ENCODE data around the gene NDC80. TPM values are rescaled to one million over a fixed set of nuclear protein-coding genes. Genes with fewer than 3 reads are reported as not detected.
A peak's percentile ranks its signal among the peaks of the same experiment; 100 is the strongest.

NDC80 gene
- total RNA-seq, 1 experiment from 2014 or later = 36.0 TPM

- TF ChIP-seq POLR2AphosphoS5 (IDR thresholded peaks at IDR 0.05; ENCODE audit: low read depth, low read length) (no peak), TCF7L2 (IDR thresholded peaks at IDR 0.05; ENCODE audit: low read depth, low read length) (no peak), SIN3A (IDR thresholded peaks at IDR 0.05; ENCODE audit: borderline replicate concordance, insufficient read depth, low read depth, low read length) (0 out of 2 replicates have a peak, but pooled peaks have one; percentile 54)
- no TSS peak for BruUV-seq (replicated peaks)
- CTCF ChIA-PET = no interaction called here
- H3K9me3 ChIP-seq (ENCODE audit: control insufficient read depth, insufficient read depth, low read depth, low read length) = no peaks in the 10 kb centered on the region
- H3K27me3 ChIP-seq (ENCODE audit: control insufficient read depth, insufficient read depth, low read length) = no peaks in the 10 kb centered on the region
- peak; percentile 14 for ATAC-seq
- intact Hi-C loops (cut with micrococcal nuclease; ENCODE audit: unreplicated experiment) = no loop called here
- POLR2A ChIA-PET = interaction anchor here (0.6 kb wide), 1 partner anchor 495 kb away, joined by 3 read pairs; no protein-coding TSS in a partner anchor
- no peak for DNase-seq (ENCODE audit: low read depth, low spot score)
- H3K4me3 ChIP-seq (ENCODE audit: low read depth in 2 of 2, low read length in 2 of 2) = peak overlapping the region; percentile 87 to 94
- peaks cover 6% of the 10 kb centered on the region; the same call in 1 of the 2 replicates for H3K36me3 ChIP-seq (ENCODE audit: control insufficient read depth, insufficient read depth, low read length)
- H3K4me1 ChIP-seq (ENCODE audit: control insufficient read depth, insufficient read depth, low read length) = peaks cover 21% of the 10 kb centered on the region
- in situ Hi-C loops (cut with HindIII; ENCODE audit: low pct_unique_long_range_greater_than_20kb, low sequenced_read_pairs) = no loop called here
- H3K27ac ChIP-seq (ENCODE audit: low read length) = peak overlapping the region; percentile 83
Observed at GRCh38 chr18:2656237-2656980, 85.1 kb downstream of the NDC80 start.

GRCh38 chr18:2656981-2657512 is 85.7 kb downstream of the NDC80 start:
- Histone ChIP-seq H3K27ac (ENCODE audit: low read length) (peak overlapping the region; percentile 83), H3K4me3 (ENCODE audit: low read depth in 2 of 2, low read length in 2 of 2) (peak overlapping the region; percentile 87 to 94), H3K27me3 (ENCODE audit: control insufficient read depth, insufficient read depth, low read length) (no peaks in the 10 kb centered on the region), H3K9me3 (ENCODE audit: control insufficient read depth, insufficient read depth, low read depth, low read length) (no peaks in the 10 kb centered on the region), H3K4me1 (ENCODE audit: control insufficient read depth, insufficient read depth, low read length) (peaks cover 21% of the 10 kb centered on the region), H3K36me3 (ENCODE audit: control insufficient read depth, insufficient read depth, low read length) (peaks cover 6% of the 10 kb centered on the region; the same call in 1 of the 2 replicates)
- in situ Hi-C loops (cut with HindIII; ENCODE audit: low pct_unique_long_range_greater_than_20kb, low sequenced_read_pairs) = no loop called here
- no peak for ATAC-seq
- DNase-seq (ENCODE audit: low read depth, low spot score) = no peak
- ChIA-PET POLR2A (interaction anchor here (0.6 kb wide), 1 partner anchor 12 kb away, joined by 3 read pairs; no protein-coding TSS in a partner anchor), CTCF (no interaction called here)
- TSS peak; percentile 74 for BruUV-seq (replicated peaks)
- TF ChIP-seq, protein P1, sequence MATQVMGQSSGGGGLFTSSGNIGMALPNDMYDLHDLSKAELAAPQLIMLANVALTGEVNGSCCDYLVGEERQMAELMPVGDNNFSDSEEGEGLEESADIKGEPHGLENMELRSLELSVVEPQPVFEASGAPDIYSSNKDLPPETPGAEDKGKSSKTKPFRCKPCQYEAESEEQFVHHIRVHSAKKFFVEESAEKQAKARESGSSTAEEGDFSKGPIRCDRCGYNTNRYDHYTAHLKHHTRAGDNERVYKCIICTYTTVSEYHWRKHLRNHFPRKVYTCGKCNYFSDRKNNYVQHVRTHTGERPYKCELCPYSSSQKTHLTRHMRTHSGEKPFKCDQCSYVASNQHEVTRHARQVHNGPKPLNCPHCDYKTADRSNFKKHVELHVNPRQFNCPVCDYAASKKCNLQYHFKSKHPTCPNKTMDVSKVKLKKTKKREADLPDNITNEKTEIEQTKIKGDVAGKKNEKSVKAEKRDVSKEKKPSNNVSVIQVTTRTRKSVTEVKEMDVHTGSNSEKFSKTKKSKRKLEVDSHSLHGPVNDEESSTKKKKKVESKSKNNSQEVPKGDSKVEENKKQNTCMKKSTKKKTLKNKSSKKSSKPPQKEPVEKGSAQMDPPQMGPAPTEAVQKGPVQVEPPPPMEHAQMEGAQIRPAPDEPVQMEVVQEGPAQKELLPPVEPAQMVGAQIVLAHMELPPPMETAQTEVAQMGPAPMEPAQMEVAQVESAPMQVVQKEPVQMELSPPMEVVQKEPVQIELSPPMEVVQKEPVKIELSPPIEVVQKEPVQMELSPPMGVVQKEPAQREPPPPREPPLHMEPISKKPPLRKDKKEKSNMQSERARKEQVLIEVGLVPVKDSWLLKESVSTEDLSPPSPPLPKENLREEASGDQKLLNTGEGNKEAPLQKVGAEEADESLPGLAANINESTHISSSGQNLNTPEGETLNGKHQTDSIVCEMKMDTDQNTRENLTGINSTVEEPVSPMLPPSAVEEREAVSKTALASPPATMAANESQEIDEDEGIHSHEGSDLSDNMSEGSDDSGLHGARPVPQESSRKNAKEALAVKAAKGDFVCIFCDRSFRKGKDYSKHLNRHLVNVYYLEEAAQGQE (IDR thresholded peaks at IDR 0.05; ENCODE audit: insufficient read depth in 1 of 2, low read depth in 2 of 2, low read length in 1 of 2) = no peak
- TF ChIP-seq TCF7L2 (IDR thresholded peaks at IDR 0.05; ENCODE audit: low read depth, low read length) (no peak), SIN3A (IDR thresholded peaks at IDR 0.05; ENCODE audit: borderline replicate concordance, insufficient read depth, low read depth, low read length) (no peak), CTCF (IDR thresholded peaks at IDR 0.05) (no peak), POLR2AphosphoS5 (IDR thresholded peaks at IDR 0.05; ENCODE audit: low read depth, low read length) (no peak)
- intact Hi-C loops (cut with micrococcal nuclease; ENCODE audit: unreplicated experiment) = no loop called here

All from Panc1 (cell line).